Smooth muscle cell (in vitro differentiated cells): ENCODE data around the gene AURKA. TPM values are rescaled to one million over a fixed set of nuclear protein-coding genes. Genes with fewer than 3 reads are reported as not detected.

Experiments
- DNase-seq: peaks from one replicate; lab custom pipeline; 2025; ENCODE audit not compliant: unreplicated experiment; lab: John Stamatoyannopoulos, UW
- H2AFZ ChIP-seq: fragments of 200-600 bp; sonication (generic); 2 replicates; pipeline ENCODE4 v1.6.0; 2016; ENCODE audit warnings: antibody characterized with exemption, low read depth, mild to moderate bottlenecking
- H3F3A ChIP-seq: fragments of 200-600 bp; sonication (generic); 2 replicates; pipeline ENCODE4 v1.6.0; 2017; ENCODE audit warnings: antibody characterized with exemption, low read depth
- H3K27ac ChIP-seq: fragments of 200-600 bp; sonication (generic); 2 replicates; pipeline ENCODE4 v1.5.1; 2016; ENCODE audit warnings: low read depth, mild to moderate bottlenecking
- H3K27me3 ChIP-seq: fragments of 200-600 bp; sonication (generic); 2 replicates; pipeline ENCODE4 v1.6.1; 2016; ENCODE audit warnings: low read depth, mild to moderate bottlenecking
- H3K36me3 ChIP-seq: fragments of 200-600 bp; sonication (generic); 2 replicates; pipeline ENCODE4 v1.5.1; 2016; ENCODE audit warnings: low read depth
- H3K4me1 ChIP-seq: fragments of 200-600 bp; sonication (generic); 2 replicates; pipeline ENCODE4 v1.5.1; 2016; ENCODE audit warnings: low read depth
- H3K4me2 ChIP-seq: fragments of 200-600 bp; sonication (generic); 2 replicates; pipeline ENCODE4 v1.6.0; 2016; ENCODE audit warnings: mild to moderate bottlenecking
- H3K4me3 ChIP-seq: fragments of 200-600 bp; sonication (generic); 2 replicates; pipeline ENCODE4 v1.5.1; 2016; ENCODE audit warnings: mild to moderate bottlenecking
- H3K79me2 ChIP-seq: fragments of 200-600 bp; sonication (generic); 2 replicates; pipeline ENCODE4 v1.6.0; 2016; ENCODE audit warnings: low read depth, mild to moderate bottlenecking
- H3K9ac ChIP-seq: fragments of 200-600 bp; sonication (generic); 2 replicates; pipeline ENCODE4 v1.6.0; 2016; ENCODE audit warnings: low read depth
- H3K9me3 ChIP-seq: fragments of 200-600 bp; sonication (generic); replicated peaks from 2 replicates; pipeline ENCODE4 v1.5.1; 2016; ENCODE audit warnings: low read depth
- H4K20me1 ChIP-seq: fragments of 200-600 bp; sonication (generic); 2 replicates; pipeline ENCODE4 v1.6.0; 2016; ENCODE audit warnings: low read depth
- CTCF ChIP-seq: fragments of 200-600 bp; sonication (generic); IDR thresholded peaks from 2 replicates; pipeline ENCODE4 v1.5.1; 2017; ENCODE audit warnings: borderline replicate concordance, mild to moderate bottlenecking, antibody characterized with exemption; ENCODE audit not compliant: insufficient read depth, poor library complexity, severe bottlenecking
- WGBS: methylation state at CpG from one replicate; pipeline ENCODE4 v1.1.7; 2016; ENCODE audit warnings: low lambda C conversion rate; 5-methylcytosine and 5-hydroxymethylcytosine counted together
- polyA plus RNA-seq: library from polyadenylated mRNA; unstranded; fragments of >200 nt; fragmentation: Nextera tagmentation; extraction: Ambion mirVana; gene quantifications from 2 replicates; pipeline ENCODE4 v1.2.1, GENCODE V29; 2016
- total RNA-seq: library from RNA; depleted of rRNA; stranded (reverse); fragments of >200 nt; gene quantifications from 2 replicates; pipeline ENCODE4 v1.2.3, GENCODE V29; 2014

Gene AURKA
- total and polyA plus RNA-seq, 2 experiments from 2014 or later: 12.7 to 13.9 TPM

- peaks cover 18% of the 10 kb centered on the region for H3K4me1 ChIP-seq
- H2AFZ ChIP-seq: peak overlapping the region; percentile 18
- peaks cover 8% of the 10 kb centered on the region for H3K27me3 ChIP-seq
- no peak overlapping the region for H3K27ac ChIP-seq
- no peak for DNase-seq
- no peaks in the 10 kb centered on the region for H3F3A ChIP-seq
- no peaks in the 10 kb centered on the region for H4K20me1 ChIP-seq
- no peaks in the 10 kb centered on the region for H3K9me3 ChIP-seq
- no peaks in the 10 kb centered on the region for H3K36me3 ChIP-seq
- no peak overlapping the region for H3K9ac ChIP-seq
- TF ChIP-seq CTCF: no peak
- peak overlapping the region; percentile 27 for H3K4me3 ChIP-seq
- peak overlapping the region; percentile 73 for H3K4me2 ChIP-seq
- WGBS: 9% methylated on average over 3 of the region's 3 CpGs
- no peaks in the 10 kb centered on the region for H3K79me2 ChIP-seq
Observed at GRCh38 chr20:56348746-56349145, 43.3 kb downstream of the AURKA start.

- Histone ChIP-seq H3K79me2 (no peaks in the 10 kb centered on the region), H3K9me3 (no peaks in the 10 kb centered on the region), H3F3A (no peaks in the 10 kb centered on the region), H3K4me2 (peak overlapping the region; percentile 73), H3K4me3 (peak overlapping the region; percentile 27), H3K27ac (no peak overlapping the region), H4K20me1 (no peaks in the 10 kb centered on the region), H2AFZ (peak overlapping the region; percentile 18), H3K27me3 (peaks cover 13% of the 10 kb centered on the region), H3K4me1 (peaks cover 21% of the 10 kb centered on the region), H3K36me3 (no peaks in the 10 kb centered on the region), H3K9ac (no peak overlapping the region)
- whole genome bisulfite sequencing: 3% methylated on average over 5 of the region's 5 CpGs
- DNase-seq: no peak
- no peak for TF ChIP-seq CTCF
Observed at GRCh38 chr20:56348305-56348693, 43.7 kb downstream of the AURKA start.

- Histone ChIP-seq H3K4me1 (peaks cover 21% of the 10 kb centered on the region), H4K20me1 (no peaks in the 10 kb centered on the region), H2AFZ (peak overlapping the region; percentile 18), H3K36me3 (no peaks in the 10 kb centered on the region), H3K9ac (no peak overlapping the region), H3K79me2 (no peaks in the 10 kb centered on the region), H3K9me3 (no peaks in the 10 kb centered on the region), H3K4me2 (peak overlapping the region; percentile 73), H3F3A (no peaks in the 10 kb centered on the region), H3K4me3 (peak overlapping the region; percentile 27), H3K27me3 (peaks cover 18% of the 10 kb centered on the region), H3K27ac (no peak overlapping the region)
- WGBS: 21% methylated on average over 13 of the region's 13 CpGs
- TF ChIP-seq CTCF: no peak
- no peak for DNase-seq
Observed at GRCh38 chr20:56347628-56348304, 44.2 kb downstream of the AURKA start.

GRCh38 chr20:56345911-56346310, 46.1 kb downstream of the AURKA start:
- peaks cover 21% of the 10 kb centered on the region for H3K4me1 ChIP-seq
- no peaks in the 10 kb centered on the region for H3K36me3 ChIP-seq
- no peak overlapping the region for H3K27ac ChIP-seq
- H3K9me3 ChIP-seq: no peaks in the 10 kb centered on the region
- H3K79me2 ChIP-seq: no peaks in the 10 kb centered on the region
- H3K4me2 ChIP-seq: no peak overlapping the region
- H3F3A ChIP-seq: no peaks in the 10 kb centered on the region
- 87% methylated on average over 8 of the region's 8 CpGs for WGBS
- no peak for DNase-seq
- no peaks in the 10 kb centered on the region for H4K20me1 ChIP-seq
- H3K9ac ChIP-seq: no peak overlapping the region
- no peak overlapping the region for H3K4me3 ChIP-seq
- no peak for TF ChIP-seq CTCF
- H2AFZ ChIP-seq: no peak overlapping the region
- peaks cover 28% of the 10 kb centered on the region for H3K27me3 ChIP-seq
